GM10266 (cell line): Measurements from ENCODE around the gene GTF2IRD1.

Experiments
- DNase-seq: peaks from one replicate; pipeline ENCODE4 v3.0.0; 2012; ENCODE audit errors: extremely low spot score
- TF ChIP-seq, protein P1 (sequence below): IDR thresholded peaks from 2 replicates; pipeline ENCODE4 v1.5.1; 2012; ENCODE audit warnings: mild to moderate bottlenecking, low read depth; ENCODE audit not compliant: control insufficient read depth, insufficient read depth; ENCODE audit errors: missing control alignments

GTF2IRD1 gene

GRCh38 chr7:74512762-74513161 lies 59.1 kb downstream of the GTF2IRD1 start:
- TF ChIP-seq, protein P1, sequence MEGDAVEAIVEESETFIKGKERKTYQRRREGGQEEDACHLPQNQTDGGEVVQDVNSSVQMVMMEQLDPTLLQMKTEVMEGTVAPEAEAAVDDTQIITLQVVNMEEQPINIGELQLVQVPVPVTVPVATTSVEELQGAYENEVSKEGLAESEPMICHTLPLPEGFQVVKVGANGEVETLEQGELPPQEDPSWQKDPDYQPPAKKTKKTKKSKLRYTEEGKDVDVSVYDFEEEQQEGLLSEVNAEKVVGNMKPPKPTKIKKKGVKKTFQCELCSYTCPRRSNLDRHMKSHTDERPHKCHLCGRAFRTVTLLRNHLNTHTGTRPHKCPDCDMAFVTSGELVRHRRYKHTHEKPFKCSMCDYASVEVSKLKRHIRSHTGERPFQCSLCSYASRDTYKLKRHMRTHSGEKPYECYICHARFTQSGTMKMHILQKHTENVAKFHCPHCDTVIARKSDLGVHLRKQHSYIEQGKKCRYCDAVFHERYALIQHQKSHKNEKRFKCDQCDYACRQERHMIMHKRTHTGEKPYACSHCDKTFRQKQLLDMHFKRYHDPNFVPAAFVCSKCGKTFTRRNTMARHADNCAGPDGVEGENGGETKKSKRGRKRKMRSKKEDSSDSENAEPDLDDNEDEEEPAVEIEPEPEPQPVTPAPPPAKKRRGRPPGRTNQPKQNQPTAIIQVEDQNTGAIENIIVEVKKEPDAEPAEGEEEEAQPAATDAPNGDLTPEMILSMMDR = no peak
- no peak for DNase-seq

GRCh38 chr7:74514131-74514591 lies 60.5 kb downstream of the GTF2IRD1 start:
- TF ChIP-seq, protein P1 = no peak
- no peak for DNase-seq

DNA sequence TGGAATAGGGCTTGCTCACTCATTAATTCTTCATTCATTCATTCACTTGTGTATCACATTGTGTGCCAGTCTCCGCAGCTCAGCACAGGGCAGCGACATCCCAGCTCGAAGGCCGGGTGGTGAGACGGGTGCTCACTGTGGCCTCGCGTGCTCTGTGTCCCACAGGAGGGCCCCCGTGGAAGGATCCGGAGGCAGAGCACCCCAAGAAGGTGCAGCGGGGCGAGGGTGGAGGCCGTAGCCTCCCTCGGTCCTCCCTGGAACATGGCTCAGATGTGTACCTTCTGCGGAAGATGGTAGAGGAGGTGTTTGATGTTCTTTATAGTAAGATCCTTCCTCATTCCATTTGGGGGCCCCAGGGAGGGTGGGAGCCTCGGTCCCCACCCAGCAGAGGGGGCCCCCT lies 61.6 kb downstream of the GTF2IRD1 start:
- DNase-seq = no peak
- TF ChIP-seq, protein P1 = no peak

GRCh38 chr7:74516214-74516613 lies 62.5 kb downstream of the GTF2IRD1 start:
- TF ChIP-seq, protein P1 = no peak
- no peak for DNase-seq

- DNase-seq = no peak
- TF ChIP-seq, protein P1 = no peak
Measured at GRCh38 chr7:74518041-74518440, 64.3 kb downstream of the GTF2IRD1 start.

DNA sequence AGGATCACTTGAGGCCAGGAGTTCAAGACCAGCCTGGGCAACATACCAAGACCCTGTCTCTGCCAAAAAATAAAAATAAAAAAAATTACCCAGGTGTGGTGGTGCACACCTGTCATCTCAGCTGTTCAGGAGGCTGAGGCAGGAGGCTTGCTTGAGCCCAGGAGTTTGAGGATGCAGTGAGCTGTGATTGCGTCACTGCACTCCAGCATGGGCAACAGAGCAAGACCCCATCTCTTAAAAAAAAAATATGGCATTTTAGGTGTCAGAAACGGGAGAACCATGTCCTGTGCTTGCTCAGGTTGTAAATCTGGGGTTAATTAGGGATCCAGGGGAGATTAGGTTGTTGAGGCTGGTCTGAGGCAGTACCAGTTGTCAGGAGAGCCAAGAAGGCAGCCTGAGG lies 64.9 kb downstream of the GTF2IRD1 start:
- TF ChIP-seq, protein P1 = no peak

DNA sequence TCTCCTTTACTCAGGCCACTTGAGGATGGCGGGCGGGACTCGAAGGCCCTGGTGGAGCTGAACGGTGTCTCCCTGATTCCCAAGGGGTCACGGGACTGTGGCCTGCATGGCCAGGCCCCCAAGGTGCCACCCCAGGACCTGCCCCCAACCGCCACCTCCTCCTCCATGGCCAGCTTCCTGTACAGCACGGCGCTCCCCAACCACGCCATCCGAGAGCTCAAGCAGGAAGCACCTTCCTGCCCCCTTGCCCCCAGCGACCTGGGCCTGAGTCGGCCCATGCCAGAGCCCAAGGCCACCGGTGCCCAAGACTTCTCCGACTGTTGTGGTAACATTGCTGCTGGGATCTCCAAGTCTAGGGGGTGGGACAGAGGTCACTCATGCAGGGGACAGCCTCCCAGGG lies 65.7 kb downstream of the GTF2IRD1 start:
- DNase-seq = no peak

More for the DNA sequence above, 64.9 kb downstream of the GTF2IRD1 start:
- no peak for DNase-seq

More for the DNA sequence above, 65.7 kb downstream of the GTF2IRD1 start:
- TF ChIP-seq, protein P1 = no peak
